ENCODE measurements around the gene BRINP1.

BRINP1 gene

GRCh38 chr9:119153402-119153801, 215.8 kb downstream of the BRINP1 start:
- no peak for DNase-seq (ENCODE audit: low read depth)
- TF ChIP-seq CTCF (IDR thresholded peaks at IDR 0.05; ENCODE audit: low read depth, low read length, missing control alignments): no peak

GRCh38 chr9:119148855-119149254, 220.4 kb downstream of the BRINP1 start:
- H3K4me3 ChIP-seq (ENCODE audit: low read depth, low read length): no peak overlapping the region
- no peak for DNase-seq (ENCODE audit: low read depth)
- no peak for TF ChIP-seq CTCF (IDR thresholded peaks at IDR 0.05; ENCODE audit: low read depth, low read length, missing control alignments)

More at GRCh38 chr9:119153402-119153801, 215.8 kb downstream of the BRINP1 start:
- no peak overlapping the region for H3K4me3 ChIP-seq (ENCODE audit: low read depth, low read length)

- no peak for TF ChIP-seq CTCF (IDR thresholded peaks at IDR 0.05; ENCODE audit: low read depth, low read length, missing control alignments)
- no peak overlapping the region for H3K4me3 ChIP-seq (ENCODE audit: low read depth, low read length)
- no peak for DNase-seq (ENCODE audit: low read depth)
Observed at GRCh38 chr9:119137479-119137878, 231.8 kb downstream of the BRINP1 start.

GRCh38 chr9:119126040-119126439, 243.2 kb downstream of the BRINP1 start:
- no peak for TF ChIP-seq CTCF (IDR thresholded peaks at IDR 0.05; ENCODE audit: low read depth, low read length, missing control alignments)
- no peak for DNase-seq (ENCODE audit: low read depth)
- H3K4me3 ChIP-seq (ENCODE audit: low read depth, low read length): no peak overlapping the region

- TF ChIP-seq CTCF (IDR thresholded peaks at IDR 0.05; ENCODE audit: low read depth, low read length, missing control alignments): no peak
- no peak overlapping the region for H3K4me3 ChIP-seq (ENCODE audit: low read depth, low read length)
- no peak for DNase-seq (ENCODE audit: low read depth)
Observed at GRCh38 chr9:119121899-119122298, 247.3 kb downstream of the BRINP1 start.

- no peak for DNase-seq (ENCODE audit: low read depth)
- no peak overlapping the region for H3K4me3 ChIP-seq (ENCODE audit: low read depth, low read length)
- TF ChIP-seq CTCF (IDR thresholded peaks at IDR 0.05; ENCODE audit: low read depth, low read length, missing control alignments): no peak
Observed at GRCh38 chr9:119117409-119117808, 251.8 kb downstream of the BRINP1 start.

All from GM12864 (cell line).